GM18858 (cell line): ENCODE data around the gene POLD2.

Experiments
- ATAC-seq: cut with Tn5 transposase; IDR thresholded peaks from one replicate; pipeline ENCODE4 v1.9.1; 2021; ENCODE audit not compliant: unreplicated experiment

The POLD2 gene

DNA sequence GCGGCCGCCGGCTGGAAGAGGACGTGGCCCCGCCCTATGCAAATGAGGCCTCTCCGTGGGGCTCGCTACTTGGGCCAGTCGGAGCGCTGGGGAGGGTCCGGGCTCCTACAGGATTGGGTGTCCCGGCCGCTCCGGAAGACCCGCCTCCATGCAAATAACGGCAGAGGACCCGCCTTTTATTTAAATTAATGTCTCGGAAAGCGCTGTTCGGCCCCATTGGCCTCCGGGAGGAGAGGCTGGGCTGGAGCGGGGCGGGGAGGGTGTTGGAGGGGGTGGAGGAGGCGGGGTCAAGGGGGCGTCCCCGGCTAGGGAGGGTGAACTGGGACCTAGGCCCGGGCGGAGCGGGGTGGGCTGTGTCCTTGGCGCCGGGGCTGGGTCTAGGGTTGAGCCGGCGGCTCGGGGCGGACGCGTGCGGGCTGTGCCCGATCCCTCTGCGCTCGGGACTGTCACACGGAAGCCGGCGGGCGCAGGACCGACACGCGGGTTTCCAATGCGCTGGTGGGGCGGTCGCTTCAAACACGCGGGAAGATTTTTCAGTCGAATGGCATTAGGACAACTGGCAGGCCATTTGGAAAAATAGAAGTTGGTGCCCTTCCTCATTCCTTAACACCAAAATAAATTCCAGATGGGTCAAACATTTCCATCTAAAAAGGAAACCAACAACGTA lies 40.7 kb downstream of the POLD2 start:
- ATAC-seq, result peak; percentile 81

DNA sequence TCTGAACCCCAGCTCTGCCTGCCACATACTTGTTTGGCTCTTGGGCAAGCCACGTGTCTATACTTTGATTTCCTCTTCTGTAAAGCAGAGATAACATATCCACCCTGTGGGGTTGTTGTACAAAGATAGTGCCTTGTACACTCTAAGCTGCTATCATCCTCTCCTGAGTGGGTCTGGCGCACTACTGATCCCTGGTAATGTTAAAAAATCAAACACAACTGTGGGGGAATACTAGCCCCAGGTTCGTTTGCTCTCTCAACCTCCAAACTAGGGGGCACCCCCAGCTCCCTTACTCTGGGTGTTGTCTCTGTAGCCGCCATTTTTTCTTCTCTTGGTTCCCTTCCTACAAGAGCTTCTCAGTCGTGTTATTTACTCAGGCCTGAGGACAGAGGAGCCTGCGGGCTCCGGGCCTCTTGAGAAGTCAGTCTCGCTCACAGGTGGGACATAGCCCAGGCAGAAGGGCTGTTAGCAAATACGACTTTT lies 42.0 kb downstream of the POLD2 start:
- no peak for ATAC-seq

DNA sequence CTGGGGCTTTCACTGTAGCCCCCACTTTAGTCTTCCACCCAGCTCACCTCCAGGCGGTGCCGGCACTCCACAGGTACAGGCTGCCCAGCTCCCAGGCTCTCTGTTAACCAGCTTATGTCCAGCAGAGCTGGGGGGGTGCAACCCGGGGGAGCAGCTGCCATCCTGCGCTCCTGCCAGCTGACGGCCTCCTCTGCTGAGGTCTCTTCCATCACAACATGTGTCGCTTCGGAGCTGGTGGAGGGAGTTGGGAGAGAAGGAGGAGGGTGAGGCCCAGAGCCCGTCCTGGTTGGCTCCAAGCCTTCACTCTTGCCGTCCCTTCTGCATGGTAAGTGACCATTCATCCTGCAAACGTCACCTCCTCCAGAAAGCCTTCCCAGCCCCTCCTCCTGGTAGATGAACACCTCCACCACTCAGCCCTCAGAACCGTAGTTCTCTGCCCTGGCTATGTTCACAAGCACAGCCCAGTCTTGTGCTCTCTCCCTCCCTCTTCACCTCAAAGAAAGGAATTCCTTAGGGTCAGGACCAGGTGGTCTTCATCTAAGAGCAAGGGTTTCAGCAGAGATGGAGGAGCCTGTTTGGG lies 42.6 kb downstream of the POLD2 start:
- ATAC-seq, result no peak

DNA sequence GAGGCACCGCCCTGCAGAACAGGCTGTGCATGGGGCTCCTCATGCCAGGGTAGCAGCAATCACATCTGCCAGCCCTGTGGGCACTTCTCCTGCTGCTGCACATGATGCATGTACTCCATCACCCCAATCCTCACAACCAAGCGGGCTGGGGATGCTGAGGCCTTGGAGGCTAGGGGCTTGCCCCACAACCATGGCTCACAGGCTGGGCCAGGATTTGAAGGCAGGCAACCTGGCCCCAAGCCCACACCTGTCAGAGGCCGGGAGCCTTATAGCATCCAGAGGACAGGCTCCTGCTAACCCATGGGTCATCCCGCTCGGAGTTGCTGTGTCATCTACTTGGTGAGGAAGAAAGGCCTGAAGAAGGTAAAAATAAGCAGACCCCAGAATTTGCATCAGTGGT lies 43.2 kb downstream of the POLD2 start:
- no peak for ATAC-seq

DNA sequence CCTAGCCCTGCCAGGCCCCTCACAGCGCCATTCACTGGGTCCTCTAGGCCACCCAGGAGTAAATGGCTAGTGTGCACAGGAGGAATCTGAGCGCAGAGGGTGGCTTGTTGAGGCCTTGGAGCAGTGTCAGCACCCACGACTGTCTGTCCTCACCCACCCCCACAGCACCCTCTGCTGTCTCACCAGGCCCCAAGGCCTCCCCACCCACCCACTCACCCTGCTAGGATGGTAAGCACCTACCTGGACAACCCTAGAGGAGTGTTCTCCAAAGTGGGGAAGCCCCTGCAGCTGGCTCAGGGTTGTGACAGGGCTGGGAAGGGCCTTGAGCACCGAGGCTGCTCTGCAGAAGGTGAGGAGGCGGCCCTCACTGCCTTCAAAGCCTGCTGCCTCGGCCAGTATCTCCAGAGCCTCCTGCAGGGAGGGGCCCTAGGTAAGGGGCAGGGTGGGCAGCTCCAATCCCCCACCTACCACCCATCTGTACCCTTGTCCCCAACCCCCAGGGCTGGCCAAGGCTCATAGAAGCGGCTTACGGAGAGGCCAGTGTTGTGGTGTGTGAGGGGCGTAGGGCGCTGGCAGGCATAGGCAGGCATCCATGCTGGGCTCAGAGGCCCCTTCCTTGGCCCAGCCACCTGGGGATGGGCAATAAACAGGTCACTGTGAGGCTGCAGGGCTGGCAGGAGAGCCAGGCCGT lies 43.9 kb downstream of the POLD2 start:
- ATAC-seq, result no peak

DNA sequence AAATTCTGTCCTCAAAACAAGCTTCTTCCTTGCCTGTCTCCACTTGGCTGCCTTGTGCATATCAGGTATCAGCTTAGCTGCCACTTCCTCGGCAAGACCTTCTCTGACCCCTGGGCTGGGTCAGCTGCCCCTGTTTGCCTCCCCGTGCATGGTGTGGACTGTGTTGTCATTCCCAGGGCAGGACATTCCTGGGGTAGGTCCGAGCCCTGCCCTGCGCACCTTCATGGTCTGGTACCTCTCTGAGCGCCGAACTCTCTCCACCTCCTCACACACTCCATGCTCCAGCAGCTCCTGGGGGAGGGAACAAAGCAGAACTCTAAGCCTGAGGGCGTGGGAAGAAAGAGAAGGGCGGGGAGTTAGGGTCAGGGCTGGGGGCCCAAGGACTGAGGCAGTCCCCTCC lies 44.8 kb downstream of the POLD2 start:
- no peak for ATAC-seq

DNA sequence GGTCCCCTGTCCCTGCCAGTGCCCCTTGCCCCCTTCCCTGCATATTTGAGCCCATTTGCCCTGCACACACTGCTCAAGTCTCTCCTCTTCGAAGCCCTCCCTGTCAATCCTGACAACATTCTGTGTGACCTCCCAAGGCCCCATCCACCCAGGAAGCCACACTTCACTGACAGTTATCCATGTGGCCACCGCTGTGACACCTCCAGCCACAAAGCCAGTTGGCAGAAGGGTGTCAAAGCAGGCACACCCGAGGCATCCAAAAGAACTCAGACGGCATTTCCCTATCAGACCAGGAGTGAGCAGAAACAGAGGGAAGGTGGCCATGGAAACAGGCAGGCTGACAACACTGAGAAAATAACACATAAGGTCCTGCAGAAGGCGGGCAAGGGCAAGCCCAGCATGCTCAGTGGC lies 45.7 kb downstream of the POLD2 start:
- no peak for ATAC-seq

DNA sequence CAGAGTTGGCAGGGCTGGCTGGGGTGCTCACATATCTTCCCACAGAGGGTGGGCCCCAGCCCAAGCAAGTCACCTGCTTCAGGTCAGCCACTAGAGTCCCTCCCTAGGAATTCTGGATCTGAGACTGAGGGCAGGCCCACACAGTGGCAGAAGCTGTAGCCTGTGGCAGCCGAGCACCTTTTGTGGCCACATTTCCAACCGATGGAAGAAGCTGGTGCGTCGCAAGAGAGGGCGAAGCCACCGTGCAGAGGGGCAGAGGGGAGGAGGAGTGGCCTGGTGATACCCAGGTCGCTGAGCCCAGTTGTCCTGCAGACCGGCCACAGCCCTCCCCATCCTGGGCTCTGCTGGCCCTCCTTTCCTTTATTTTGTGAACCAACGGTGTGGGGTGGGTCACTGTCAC lies 46.3 kb downstream of the POLD2 start:
- no peak for ATAC-seq

DNA sequence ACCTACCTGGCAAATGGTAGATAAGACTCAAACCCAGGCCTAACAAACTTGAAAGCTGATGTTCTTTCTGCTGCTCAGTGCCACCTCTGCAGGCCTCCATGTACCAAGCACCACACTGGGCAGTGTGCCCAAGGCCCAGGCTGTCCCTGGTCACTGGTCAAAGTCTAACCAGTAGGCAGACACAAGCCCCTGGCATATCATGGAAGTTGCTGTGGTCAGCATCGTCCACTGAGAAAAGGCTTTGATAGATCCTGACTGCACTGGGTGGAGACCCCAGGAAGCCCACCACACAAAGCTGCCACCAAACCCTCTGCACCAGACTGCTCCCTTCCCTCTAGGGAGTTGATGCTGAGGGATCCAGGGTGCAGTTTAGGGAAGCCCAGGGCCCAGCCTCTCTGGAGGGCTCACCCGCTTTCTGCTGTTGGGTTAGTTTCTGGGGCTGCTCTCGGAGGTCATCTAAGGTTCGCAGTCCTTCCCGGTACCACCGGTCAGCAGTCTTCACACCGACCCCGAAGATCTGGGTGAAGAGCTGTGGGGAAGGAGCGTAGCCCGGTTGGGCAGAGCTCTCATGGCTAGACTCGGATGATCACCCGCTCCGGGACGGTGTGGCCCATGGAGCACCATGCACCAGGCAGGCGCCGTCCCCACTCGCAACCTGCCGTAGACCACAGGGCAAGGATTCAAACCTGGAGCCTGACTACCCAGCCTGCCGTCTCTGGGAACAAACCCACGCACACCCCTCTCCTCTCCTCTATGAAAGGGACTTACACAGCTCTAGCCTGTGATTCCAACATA lies 47.0 kb downstream of the POLD2 start:
- ATAC-seq, result no peak

DNA sequence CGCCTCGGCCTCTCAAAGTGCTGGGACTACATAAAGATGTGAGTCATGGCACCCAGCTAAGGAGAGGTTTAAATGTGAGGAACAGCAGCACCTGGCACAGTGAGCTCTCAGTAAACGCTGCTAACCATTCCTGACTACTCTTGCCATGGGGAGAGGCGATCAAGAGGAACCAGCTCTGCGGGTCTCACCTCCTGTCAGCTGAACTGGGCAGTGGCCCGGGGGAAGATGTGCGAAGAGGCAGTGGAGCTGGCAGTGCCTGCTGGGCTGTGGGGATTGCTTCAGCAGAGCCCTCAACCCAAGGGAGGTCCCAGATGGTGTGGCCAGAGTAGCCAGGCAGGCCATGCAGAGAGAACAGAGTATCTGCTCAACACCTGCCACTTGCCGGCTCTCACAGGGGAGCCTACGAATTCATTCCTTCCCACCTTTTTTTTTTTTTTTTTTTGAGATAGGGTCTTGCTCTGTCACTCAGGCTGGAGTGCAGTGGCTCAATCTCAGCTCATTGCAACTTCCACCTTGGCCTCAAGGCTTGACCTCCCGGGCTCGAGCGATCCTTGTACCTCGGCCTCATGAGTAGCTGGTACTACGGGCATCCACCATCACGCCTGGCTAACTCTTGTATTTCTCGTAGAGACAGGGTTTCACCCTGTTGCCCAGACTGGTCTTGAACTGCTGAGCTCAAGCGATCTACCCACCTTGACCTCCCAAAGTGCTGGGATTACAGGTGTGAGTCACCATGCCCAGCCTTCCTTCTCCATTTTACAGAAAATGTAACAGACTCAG lies 47.9 kb downstream of the POLD2 start:
- no peak for ATAC-seq

DNA sequence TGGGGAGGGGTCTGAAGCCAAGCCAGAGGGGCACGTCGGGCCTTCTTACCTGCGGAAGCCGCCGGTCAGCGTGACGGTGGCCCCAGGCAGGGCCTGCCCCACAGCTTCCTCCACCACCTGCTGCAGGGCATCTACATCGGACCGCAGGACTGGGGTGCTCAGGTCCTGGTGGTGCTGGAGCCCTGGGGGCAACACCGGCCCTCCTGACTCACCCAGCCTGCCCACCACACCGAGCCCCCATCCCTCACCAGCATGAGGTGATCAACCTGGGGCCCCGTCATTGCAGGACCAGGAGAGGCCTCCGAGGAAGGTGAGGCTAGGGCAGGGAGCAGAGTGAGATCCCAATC lies 49.0 kb downstream of the POLD2 start:
- ATAC-seq, result no peak

DNA sequence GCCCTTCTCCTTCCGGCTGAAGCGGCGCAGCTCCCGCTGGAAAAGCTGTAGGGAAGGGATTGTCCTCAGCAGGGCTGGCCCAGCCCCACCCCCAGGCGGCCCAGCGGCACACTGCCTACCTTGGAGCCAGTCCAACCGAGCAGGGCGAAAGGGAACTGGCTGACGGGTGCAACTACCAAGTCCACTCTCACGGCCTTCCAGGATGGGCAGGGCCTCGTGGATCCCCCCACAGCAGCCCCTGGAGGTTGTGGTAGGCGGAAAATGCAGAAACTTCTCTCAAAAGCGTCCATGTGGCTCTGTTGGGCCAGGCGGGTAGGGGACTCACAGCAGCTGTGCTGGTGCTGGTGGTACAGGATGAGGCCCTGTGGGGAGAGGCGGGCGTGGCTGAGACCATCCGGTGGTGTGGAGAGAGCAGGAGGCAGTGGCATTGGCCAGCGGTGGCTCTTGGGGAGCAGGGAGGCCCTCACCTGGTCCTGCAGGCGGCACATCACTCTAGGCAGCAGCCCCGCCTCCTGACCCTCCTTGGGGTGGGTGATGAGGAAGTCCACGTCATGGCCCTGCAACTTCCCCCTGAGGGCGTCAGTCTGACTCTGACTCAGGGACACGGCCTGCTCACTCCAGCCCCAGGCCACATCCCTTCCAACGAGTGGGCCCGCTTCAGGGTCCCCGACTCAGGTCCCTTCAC lies 49.5 kb downstream of the POLD2 start:
- ATAC-seq, result peak; percentile 71

DNA sequence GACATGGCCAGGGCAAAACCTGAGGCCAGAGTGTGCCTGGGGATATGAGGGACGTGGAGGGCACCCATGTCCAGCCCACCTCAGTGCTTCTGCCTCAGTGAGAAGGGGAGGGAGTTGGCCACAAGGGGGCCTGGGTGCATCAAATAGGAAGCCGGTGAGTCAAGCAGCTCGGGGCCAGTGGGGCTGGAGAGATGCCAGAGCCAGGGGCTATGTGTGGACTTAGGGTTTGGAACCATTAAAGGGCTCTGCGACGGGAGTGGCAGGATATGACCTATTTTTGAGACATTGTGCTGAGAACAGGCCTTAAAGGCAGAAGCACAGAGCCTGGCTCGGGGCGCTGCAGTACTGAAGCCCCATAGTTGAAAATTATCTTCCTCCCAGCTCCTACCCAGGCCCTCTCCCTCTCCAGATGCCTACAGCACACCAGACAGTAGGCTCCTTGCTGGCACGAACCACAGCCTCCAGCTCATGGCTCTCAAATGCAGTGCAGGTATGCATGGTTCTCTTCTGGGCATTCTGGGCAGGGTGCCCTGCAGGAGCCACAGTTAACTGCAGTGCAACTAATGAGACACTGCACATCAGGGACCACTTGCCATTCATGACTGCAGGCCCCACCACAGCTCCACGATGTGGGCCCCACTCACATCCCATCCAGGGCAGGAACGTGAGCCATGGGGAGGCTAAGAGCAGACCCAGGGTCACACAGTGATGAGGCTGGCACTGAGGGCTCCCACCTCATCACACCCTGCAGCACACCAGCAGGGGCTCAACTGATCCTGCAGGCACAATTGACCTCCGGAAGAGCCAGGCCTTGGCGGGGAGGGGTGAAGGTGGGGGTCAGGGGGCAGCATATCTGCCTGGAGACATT lies 50.8 kb downstream of the POLD2 start:
- ATAC-seq, result no peak

DNA sequence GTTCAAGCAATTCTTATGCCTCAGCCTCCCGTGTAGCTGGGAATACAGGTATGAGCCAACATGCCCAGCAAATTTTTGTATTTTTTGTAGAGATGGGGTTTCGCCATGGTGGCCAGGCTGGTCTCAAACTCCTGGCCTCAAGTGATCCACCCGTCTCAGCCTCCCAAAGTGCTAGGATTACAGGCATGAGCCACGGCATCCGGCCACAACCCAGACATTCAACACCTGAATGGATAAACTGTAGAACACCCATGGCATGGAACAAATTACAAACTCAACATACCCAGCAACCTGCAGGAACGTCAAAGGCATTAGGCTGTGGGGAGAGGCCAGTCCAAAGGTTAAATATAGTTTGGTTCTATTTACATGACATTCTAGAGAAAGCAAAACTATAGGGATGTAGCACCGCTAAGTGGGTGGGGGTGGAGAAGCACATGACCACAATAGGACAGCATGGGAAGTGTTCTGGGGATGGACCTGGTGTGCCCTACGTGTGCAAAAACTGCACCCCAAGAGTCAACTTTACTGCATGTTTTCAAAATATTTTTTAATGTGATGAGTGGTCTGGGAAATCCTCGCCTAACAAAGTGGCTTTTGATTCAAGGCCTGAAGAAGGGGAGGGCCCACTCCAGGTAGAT lies 51.5 kb downstream of the POLD2 start:
- no peak for ATAC-seq

DNA sequence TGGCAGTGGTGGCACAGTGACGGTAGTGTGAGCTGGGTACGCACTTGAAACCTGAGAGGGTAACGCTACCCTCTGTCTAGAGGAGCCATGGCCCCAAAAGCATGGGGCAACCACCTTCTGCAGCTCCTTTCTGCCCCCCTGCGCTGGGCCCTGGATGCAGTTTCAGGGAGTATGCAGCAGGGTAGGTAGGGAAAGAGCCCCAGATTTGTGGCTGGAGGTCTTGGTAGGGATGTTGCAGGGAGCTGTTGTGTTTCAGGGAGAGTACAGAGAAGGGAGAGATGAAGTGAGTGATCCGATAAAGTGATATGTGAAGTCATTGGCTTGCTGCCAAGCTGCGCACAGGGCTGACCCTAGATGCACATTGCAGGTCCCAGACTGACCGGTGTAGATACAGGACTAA lies 55.3 kb downstream of the POLD2 start:
- no peak for ATAC-seq

DNA sequence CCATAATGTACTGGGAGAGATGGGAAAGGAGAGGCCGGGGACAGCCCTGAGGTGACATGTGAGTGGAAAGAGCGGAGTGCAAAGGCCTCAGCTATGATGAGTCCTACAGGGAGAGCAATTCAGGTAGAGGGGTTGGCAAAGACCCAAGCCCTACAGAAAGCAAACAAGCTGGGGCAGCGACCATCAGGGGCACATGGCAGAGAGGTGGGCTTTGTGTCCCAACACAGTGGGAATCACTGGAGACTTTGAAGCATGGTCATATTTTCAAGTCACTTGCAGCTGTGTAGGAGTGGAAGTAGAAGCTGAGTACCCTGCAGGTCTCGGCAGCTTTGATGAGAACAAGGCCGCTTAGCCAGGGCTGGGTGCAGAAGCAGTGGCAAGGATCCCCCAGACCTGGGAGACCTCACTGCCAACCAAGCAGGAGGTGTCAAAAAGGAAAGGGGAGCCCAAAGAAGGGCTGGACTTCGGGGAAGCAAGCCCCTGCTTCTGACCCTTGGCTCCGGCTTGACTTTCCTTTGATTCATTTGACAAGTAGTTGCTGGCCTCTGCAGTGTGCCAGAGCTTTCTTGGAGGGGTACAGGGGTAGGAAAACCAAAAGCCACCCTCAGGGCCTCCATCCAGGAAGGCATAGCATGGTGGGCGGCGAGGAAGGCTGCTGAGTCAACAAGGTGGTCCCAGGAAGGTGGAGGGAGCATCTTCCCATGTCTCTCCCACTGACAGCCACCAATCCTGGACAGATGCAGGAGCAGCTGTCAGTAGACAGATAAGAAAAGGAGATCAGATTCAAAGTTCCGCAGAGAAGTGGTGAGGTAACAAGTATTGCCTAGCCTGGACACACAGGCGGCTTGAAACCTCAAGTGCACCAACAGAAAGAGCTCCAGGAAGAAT lies 56.0 kb downstream of the POLD2 start:
- no peak for ATAC-seq

DNA sequence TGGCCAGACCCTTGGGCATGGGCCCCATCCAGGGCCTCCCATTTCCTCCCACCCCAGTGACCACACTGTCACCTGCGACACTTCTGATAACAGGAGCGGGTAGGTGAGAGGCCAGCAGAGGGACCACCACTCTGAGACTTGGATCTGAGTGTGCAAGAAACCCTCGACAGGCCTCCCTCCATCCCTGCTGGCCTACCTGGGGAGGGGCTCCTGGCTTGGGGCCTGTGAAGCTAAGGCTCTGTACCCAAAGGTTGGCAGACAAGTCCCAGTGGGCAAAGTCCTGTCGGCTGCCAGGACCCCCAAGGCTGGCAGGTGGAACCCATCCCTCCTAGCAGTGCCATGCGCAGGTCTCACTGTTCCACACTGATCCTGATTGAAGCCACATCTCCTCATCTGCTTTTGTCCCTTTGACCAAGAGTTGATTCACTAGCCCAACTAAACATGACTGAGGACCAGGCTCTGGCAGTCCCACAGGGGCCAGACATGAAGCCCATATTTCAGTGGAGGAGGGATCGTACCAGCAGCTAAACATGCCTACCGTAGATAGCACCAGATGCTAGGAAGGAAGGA lies 56.8 kb downstream of the POLD2 start:
- ATAC-seq, result no peak

DNA sequence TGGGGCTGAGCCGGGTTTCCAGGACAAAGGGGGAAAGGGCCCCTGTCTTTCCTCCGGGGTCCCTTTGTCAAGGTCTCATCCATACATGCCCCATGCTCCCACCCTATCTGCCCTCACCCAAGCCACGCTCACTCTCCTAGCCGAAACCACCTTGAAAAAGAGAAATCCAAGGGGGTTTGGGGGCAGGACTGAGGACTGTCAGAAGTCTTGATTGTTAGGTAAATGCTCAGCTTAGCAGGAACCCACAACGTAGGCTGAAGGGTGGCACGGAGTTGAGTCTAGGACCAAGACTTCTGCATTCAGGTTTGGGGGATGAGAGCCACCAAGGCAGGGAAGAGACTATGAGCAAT lies 57.3 kb downstream of the POLD2 start:
- no peak for ATAC-seq
